Panc1 (cell line): ENCODE measurements around the gene ZP1. TPM values are rescaled to one million over a fixed set of nuclear protein-coding genes. Genes with fewer than 3 reads are reported as not detected.

Experiments
- ATAC-seq: fragments of 200-7000 bp; cut with Tn5 transposase; 2 replicates; pipeline ENCODE4 v1.9.1; 2020; ENCODE audit warnings: mild to moderate bottlenecking, moderate library complexity
- BruUV-seq: library from RNA; stranded (reverse); fragments of 400-500 nt; replicated peaks from 2 replicates; lab custom pipeline; 2021; lab: Mats Ljungman, UMichigan
- CTCF ChIA-PET: fragments of 300-600 bp; sonication (Branson Sonifier 250); formaldehyde crosslinking; loops from one replicate; lab custom pipeline; 2022; ENCODE audit warnings: antibody characterized with exemption; lab: Charles Lee
- POLR2A ChIA-PET: fragments of 300-600 bp; sonication (Branson Sonifier 250); formaldehyde crosslinking; loops from one replicate; lab custom pipeline; 2022; ENCODE audit warnings: antibody characterized with exemption; lab: Charles Lee
- DNase-seq: peaks from one replicate; pipeline ENCODE4 v3.0.0-alpha.2; 2010; ENCODE audit warnings: low read depth, low spot score
- H3K27ac ChIP-seq: 2 replicates; pipeline ENCODE4 v1.5.1; 2011; ENCODE audit warnings: mild to moderate bottlenecking, low read length, inconsistent platforms
- H3K27me3 ChIP-seq: fragments of 200-500 bp; sonication (Bioruptor generic); 2 replicates; pipeline ENCODE4 v1.6.0; 2014; ENCODE audit warnings: low read length, inconsistent platforms; ENCODE audit not compliant: control insufficient read depth, insufficient read depth
- H3K36me3 ChIP-seq: fragments of 200-500 bp; sonication (Bioruptor generic); 2 replicates; pipeline ENCODE4 v1.5.1; 2014; ENCODE audit warnings: inconsistent platforms, mild to moderate bottlenecking, low read length, moderate library complexity; ENCODE audit not compliant: control insufficient read depth, insufficient read depth
- H3K4me1 ChIP-seq: 2 replicates; pipeline ENCODE4 v1.5.1; 2011; ENCODE audit warnings: inconsistent platforms, mild to moderate bottlenecking, low read length, moderate library complexity; ENCODE audit not compliant: control insufficient read depth, insufficient read depth
- H3K4me3 ChIP-seq, 2 experiments: 2 replicates each; pipeline ENCODE4 v1.5.1; 2011 to 2012; ENCODE audit warnings: low read depth in 2 of 2, low read length in 2 of 2, mild to moderate bottlenecking in 2 of 2, inconsistent platforms in 1 of 2, moderate library complexity in 1 of 2
- H3K9me3 ChIP-seq: fragments of 200-500 bp; sonication (Bioruptor generic); 2 replicates; pipeline ENCODE4 v1.5.1; 2014; ENCODE audit warnings: low read depth, mild to moderate bottlenecking, inconsistent platforms, low read length, moderate library complexity; ENCODE audit not compliant: control insufficient read depth, insufficient read depth
- CTCF ChIP-seq: fragments of 450-650 bp; IDR thresholded peaks from 2 replicates; pipeline ENCODE4 v1.5.1; 2017; ENCODE audit warnings: mild to moderate bottlenecking
- POLR2AphosphoS5 ChIP-seq: IDR thresholded peaks from 2 replicates; pipeline ENCODE4 v1.6.1; 2012; ENCODE audit warnings: mild to moderate bottlenecking, low read depth, low read length, moderate library complexity
- REST ChIP-seq, 2 experiments: IDR thresholded peaks; 2 replicates each; pipeline ENCODE4 v1.6.1; 2011 to 2012; ENCODE audit warnings: low read depth in 2 of 2, control low read depth in 1 of 2, low read length in 1 of 2, mild to moderate bottlenecking in 1 of 2, moderate library complexity in 1 of 2; ENCODE audit not compliant: insufficient read depth in 1 of 2
- SIN3A ChIP-seq: IDR thresholded peaks from 2 replicates; pipeline ENCODE4 v1.6.1; 2012; ENCODE audit warnings: low read depth, mild to moderate bottlenecking, low read length, moderate library complexity, borderline replicate concordance; ENCODE audit not compliant: insufficient read depth
- TCF7L2 ChIP-seq: IDR thresholded peaks from 2 replicates; pipeline ENCODE4 v1.6.1; 2011; ENCODE audit warnings: mild to moderate bottlenecking, low read depth, low read length, inconsistent platforms
- in situ Hi-C: cut with HindIII; loops from 2 replicates; pipeline ENCODE4 v1.10.0; 2016; ENCODE audit warnings: low sequenced_read_pairs, low pct_unique_long_range_greater_than_20kb
- intact Hi-C: fragments of 100-400 bp; cut with micrococcal nuclease; formaldehyde crosslinking; loops from one replicate; pipeline ENCODE4 v1.10.0; 2022; ENCODE audit not compliant: unreplicated experiment
- total RNA-seq: library from RNA; stranded (reverse); gene quantifications from one replicate; pipeline ENCODE4 v1.2.1, GENCODE V29; 2021; ENCODE audit not compliant: unreplicated experiment

ZP1 gene
- total RNA-seq, 1 experiment from 2014 or later, result not detected

DNA sequence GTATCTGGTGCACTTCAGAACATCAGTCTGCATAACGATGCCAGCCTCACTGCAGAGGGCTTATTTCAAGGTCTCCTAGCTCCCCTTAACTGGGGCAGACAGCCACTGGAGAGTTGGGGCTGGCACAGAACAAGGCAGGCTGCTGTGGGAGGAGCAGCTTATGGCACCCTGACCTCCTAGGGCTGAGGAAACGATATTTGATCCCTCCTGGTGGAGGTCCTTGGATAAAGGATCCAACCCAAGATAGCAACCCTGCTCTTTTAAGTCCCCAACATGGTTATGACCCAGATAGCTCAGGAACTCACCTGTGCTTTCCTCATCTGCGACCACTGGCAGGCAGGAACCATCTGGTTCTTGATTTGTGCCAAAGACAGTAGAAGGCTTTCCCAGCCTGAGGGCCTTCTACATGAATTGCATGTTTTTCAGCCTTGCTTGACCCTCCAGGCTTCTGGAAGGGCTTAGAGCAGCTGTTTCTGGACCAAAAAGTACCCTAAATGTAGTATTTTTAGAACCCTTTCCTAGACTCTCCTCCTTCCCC, 49.4 kb downstream of the ZP1 start:
- Histone ChIP-seq H3K36me3 (no peaks in the 10 kb centered on the region; the same call in 1 of the 2 replicates), H3K27ac (no peak overlapping the region), H3K4me1 (peaks cover 15% of the 10 kb centered on the region), H3K9me3 (no peaks in the 10 kb centered on the region), H3K27me3 (no peaks in the 10 kb centered on the region), H3K4me3 (no peak overlapping the region)
- no peak for ATAC-seq
- TF ChIP-seq REST (IDR thresholded peaks at IDR 0.05; ENCODE audit: insufficient read depth in 1 of 2, low read depth in 2 of 2, low read length in 1 of 2) (no peak), POLR2AphosphoS5 (no peak), TCF7L2 (no peak), SIN3A (no peak), CTCF (no peak)
- DNase-seq, result no peak
- in situ Hi-C loops (no loop called here), intact Hi-C loops (no loop called here)
- no TSS peak for BruUV-seq
- ChIA-PET CTCF (interaction anchor here (0.6 kb wide), 1 partner anchor 22 kb away, joined by 6 read pairs; no protein-coding TSS in a partner anchor), POLR2A (no interaction called here)

DNA sequence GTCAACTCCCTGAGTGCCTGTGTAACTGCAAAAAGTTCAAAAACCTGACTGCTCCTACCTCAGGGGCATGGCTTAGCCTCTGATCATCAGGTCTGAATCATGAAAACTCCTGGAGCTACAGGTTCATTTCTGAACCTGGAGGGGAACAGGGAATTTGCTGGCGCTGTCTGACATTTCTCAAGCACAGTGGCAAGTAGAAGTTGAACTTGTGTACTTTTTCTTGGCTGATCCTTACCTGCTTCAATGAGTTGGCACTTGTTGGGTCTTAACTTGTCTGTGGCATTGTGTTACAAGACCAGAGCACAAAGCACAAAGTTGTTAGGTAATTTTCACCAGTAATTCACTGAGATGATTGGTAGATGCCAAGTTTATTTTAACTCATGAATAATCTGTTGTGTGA, 49.9 kb downstream of the ZP1 start:
- ChIA-PET POLR2A (no interaction called here), CTCF (interaction anchor here (0.6 kb wide), 1 partner anchor 21 kb away, joined by 6 read pairs; no protein-coding TSS in a partner anchor)
- H3K9me3 ChIP-seq, result no peaks in the 10 kb centered on the region
- intact Hi-C loops (no loop called here), in situ Hi-C loops (no loop called here)
- no peaks in the 10 kb centered on the region; the same call in 1 of the 2 replicates for H3K36me3 ChIP-seq
- no peak overlapping the region for H3K27ac ChIP-seq
- TF ChIP-seq POLR2AphosphoS5, result no peak
- TF ChIP-seq TCF7L2, result no peak
- TF ChIP-seq CTCF, result no peak
- no peak for TF ChIP-seq REST (IDR thresholded peaks at IDR 0.05; ENCODE audit: insufficient read depth in 1 of 2, low read depth in 2 of 2, low read length in 1 of 2)
- TF ChIP-seq SIN3A, result no peak
- ATAC-seq (no peak), DNase-seq (no peak)
- H3K4me1 ChIP-seq, result peaks cover 15% of the 10 kb centered on the region
- BruUV-seq, result no TSS peak
- H3K27me3 ChIP-seq, result no peaks in the 10 kb centered on the region
- H3K4me3 ChIP-seq, result no peak overlapping the region
